GM21825 (cell line): ENCODE measurements around the gene ADRM1.
A peak's percentile ranks its signal among the peaks of the same experiment; 100 is the strongest.

ENCODE experiments used
- ATAC-seq: cut with Tn5 transposase; IDR thresholded peaks from one replicate; pipeline ENCODE4 v1.9.1; 2021; ENCODE audit warnings: mild to moderate bottlenecking, moderate library complexity; ENCODE audit not compliant: unreplicated experiment

Gene ADRM1

GRCh38 chr20:62336775-62337557 lies 34.2 kb downstream of the ADRM1 start:
- no peak for ATAC-seq

- no peak for ATAC-seq
Observed at GRCh38 chr20:62337558-62338293, 34.9 kb downstream of the ADRM1 start.

GRCh38 chr20:62338294-62338620 lies 35.5 kb downstream of the ADRM1 start:
- ATAC-seq: no peak

GRCh38 chr20:62339647-62340062 lies 36.9 kb downstream of the ADRM1 start:
- peak; percentile 67 for ATAC-seq

- no peak for ATAC-seq
Observed at GRCh38 chr20:62342910-62343309, 40.1 kb downstream of the ADRM1 start.

DNA sequence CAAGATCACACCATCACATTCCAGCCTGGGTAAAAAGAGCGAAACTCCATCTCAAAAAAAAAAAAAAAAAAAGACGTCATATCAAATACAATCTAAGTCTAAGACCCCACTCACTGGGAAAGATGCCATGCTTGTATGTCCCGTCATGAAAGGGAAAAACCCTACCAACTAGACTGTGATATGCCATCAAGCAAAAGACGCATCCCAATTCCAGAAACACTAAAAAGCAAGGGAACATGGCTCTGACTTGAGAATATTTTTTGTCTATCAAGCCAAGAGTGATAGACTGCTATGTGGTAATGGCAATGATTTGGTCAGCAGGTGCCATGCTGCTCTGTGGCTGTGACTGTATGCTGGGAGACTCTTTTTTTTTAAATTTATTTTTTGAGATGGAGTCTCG lies 41.3 kb downstream of the ADRM1 start:
- ATAC-seq: no peak

- no peak for ATAC-seq
Observed at GRCh38 chr20:62344782-62345181, 42.0 kb downstream of the ADRM1 start.

GRCh38 chr20:62345681-62346370 lies 43.0 kb downstream of the ADRM1 start:
- no peak for ATAC-seq

- no peak for ATAC-seq
Observed at GRCh38 chr20:62346398-62347150, 43.8 kb downstream of the ADRM1 start.

- no peak for ATAC-seq
Observed at GRCh38 chr20:62347151-62347404, 44.3 kb downstream of the ADRM1 start.

- ATAC-seq: no peak
Observed at GRCh38 chr20:62347445-62347844, 44.6 kb downstream of the ADRM1 start.

DNA sequence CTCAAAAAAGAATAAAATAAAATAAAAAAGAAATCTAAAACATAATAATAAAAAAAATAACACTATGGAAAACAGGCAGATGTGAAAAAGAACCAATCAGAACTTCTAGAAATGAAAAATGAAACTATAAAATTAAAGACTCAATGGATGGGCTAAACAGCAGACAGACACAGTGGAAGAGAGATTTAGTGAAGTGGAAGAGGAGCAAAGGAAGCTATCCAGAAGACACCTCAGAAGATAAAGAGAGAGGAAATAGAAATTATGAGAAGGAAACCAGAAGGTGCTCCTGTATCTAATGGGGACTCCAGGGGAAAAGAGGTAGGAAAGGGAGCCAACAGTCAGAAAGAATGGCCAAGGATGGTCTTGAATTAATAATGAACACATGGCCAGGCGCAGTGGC lies 45.8 kb downstream of the ADRM1 start:
- no peak for ATAC-seq

DNA sequence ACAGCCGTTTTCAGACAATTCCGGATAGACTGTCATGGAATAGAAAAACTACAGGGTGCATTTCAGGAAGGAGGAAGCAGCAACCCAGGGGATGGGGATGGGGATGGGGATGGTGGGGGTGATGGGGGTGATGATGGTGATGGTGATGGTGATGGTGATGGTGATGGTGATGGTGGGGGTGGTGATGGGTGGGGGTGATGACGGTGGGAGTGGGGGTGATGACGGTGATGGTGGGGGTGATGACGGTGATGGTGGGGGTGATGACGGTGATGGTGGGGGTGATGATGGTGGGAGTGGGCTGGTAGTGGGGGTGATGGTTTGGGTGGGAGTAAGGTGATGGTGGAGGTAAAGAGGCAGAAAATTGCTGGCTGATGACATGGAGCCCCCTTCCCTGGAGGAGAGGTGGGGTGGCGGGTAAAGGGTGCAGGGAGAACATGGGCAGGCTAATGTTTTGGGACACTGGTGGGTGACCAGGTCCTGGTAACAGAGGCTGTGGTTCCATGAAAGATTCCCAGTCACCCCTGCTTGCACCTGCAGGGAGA lies 46.8 kb downstream of the ADRM1 start:
- no peak for ATAC-seq

DNA sequence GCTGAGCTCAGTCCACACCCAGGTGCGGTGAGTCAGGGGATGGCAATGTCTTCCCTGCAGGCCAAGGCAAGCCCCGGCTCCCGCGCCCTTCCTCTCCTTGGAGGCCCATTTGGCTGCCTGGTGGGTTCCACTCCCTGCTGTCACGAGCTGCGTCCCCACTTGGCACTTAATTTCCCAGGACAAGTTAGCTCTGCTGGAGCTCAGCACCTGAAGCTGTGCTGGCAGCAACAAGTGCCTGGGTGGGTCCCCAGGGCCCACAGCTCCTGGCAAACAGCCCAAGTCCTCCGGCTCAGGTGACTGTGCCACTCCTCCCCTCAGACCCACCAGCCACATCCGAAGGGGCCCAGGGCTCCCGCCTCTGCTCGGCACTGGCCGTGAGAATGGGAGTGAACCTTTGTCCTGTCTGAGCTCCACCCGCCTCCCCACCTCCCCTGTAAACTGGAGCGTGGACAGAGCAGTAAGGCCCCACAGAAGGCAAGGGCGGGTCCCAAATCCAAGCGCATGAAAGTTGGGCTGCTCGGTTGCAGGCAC lies 47.4 kb downstream of the ADRM1 start:
- ATAC-seq: no peak

GRCh38 chr20:62350629-62351422 lies 48.0 kb downstream of the ADRM1 start:
- ATAC-seq: no peak

DNA sequence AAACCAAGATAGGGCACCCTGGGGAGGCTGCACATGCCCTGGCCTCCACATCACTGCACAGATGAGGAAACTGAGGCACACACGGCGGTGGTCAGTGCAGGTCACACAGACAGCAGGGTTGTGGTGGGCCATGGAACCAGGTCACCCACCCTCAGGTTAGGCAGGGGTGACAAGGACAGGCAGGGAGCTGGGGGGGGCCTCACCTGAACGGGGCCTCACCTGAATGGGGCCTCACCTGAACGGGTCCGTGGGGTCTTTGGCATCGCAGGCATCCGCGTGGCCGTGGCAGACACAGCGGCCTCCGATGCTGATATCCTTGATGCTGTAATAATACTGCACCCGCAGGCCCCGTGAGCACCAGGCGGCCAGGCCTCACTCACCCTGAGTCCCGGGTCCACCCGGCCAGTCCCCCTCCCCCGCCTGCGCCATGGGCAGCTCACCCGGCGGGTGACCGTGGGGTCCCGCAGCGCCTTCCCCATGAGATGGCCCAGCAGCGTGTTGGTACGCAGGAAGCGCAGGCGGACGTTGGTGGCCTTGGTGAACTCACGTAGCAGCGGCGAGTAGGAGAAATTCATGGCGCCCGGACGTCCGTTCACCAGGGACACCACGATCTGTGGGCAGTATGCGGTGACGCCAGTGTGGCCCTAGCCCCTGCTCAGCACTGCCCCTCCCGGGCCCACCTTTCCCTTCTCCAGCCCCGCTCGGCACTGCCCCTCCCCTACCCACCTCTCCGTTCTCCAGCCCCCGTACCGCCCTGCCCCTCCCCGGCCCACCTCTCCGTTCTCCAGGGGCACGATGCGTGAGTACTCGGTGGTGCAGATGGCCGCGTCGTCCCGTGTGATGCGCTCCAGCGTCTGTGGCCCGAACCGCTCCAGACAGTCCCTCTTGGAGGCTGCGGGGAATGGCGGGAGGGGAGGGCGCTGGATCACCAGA lies 48.9 kb downstream of the ADRM1 start:
- no peak for ATAC-seq

DNA sequence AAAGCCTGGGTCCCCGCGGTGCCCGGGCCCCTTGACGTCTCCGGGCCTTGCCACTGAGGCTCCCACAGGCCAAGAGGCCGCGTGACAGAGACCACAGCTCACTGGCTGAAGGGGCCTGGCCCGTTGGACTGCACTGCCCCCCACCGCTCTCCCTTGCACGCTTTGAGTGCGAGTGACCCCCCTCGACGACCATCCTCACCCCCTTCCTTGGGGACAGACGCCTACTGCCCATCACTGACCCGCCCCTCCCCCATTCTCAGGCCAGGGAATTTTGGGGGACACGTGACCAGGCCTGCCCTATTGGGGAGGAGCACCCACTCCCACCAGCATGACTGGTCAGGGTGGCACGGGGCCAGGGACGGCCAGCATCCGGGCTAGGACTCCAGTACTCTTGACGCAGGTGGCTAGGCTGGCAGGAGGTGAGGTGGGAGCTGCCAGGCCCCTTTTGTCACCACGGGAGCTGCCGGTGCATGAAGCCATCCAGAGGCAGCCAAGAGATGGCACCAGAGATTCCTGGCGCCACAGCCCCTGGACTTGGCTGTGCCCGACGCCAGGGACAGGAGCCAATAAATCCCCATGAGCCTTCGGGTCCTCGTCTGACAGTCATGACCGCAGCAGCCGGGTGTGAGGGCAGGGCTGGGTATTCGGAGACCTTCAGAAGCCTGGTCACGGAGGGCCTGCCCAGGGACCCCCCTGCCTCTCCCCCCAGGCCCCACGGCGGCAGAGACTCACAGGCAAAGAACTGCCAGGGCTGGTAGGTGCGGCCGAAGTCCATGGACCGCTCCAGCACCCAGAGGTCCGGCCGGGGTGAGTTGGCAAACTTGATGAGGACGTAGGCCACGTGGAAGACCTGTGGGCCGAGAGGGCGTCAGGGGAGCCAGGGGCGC lies 49.8 kb downstream of the ADRM1 start:
- no peak for ATAC-seq
